ENCODE measurements around the gene ACOT11. TPM values are rescaled to one million over a fixed set of nuclear protein-coding genes. Genes with fewer than 3 reads are reported as not detected.

Gene ACOT11
- total RNA-seq, 1 experiment from 2014 or later, result 25.7 TPM

DNA sequence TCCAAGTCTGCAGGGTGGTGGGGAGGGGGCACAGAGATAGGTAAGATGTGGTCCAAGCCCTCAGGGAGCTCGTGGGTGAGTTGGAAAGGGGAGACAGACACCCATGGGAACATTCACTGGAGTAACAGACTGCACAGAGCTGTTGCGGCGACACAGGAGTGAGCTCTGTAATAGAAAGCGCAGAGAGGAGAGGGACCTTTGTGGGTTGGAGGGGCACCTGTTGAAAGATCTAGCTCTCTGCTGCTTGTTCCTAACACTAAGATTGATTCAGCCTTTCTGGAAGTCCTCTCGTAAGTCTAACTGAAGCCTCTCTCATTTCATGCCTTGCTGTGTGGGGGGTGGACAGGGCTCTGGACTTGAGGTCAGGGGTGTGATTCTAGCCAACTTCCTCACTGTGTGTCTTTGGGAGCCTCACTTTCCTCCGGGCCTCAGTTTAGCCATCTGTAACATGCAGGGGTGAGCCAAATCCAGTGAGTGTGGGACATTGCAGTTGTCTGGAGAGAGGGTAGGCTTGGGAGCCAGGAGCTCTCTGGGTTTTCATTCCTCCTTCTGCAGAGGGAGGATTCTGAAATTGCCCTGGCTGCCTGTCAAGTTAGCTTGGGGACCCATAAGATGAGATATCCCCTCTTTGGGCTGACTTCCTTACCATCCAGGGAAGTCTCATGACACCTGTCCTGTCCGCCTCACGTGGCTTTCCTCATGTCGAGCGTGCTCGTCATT, 2.0 kb upstream of the ACOT11 start:
- BruUV-seq (replicated peaks), result no TSS peak
- ChIA-PET CTCF (interaction anchor here (0.6 kb wide), 1 partner anchor 694 kb away, joined by 6 read pairs; no protein-coding TSS in a partner anchor), POLR2A (ENCODE audit: unreplicated experiment) (no interaction called here)
- Histone ChIP-seq H3K27ac (no peak overlapping the region), H3K4me3 (no peak overlapping the region), H3K4me1 (replicated peaks; ENCODE audit: insufficient read depth) (peaks cover 6% of the 10 kb centered on the region; the same call in 1 of the 2 replicates), H3K9me3 (ENCODE audit: insufficient read depth, low read depth) (no peaks in the 10 kb centered on the region), H4K20me1 (ENCODE audit: insufficient read depth) (no peaks in the 10 kb centered on the region), H3K4me2 (no peak overlapping the region), H2AFZ (no peak overlapping the region), H3K79me2 (ENCODE audit: low read depth) (no peaks in the 10 kb centered on the region), H3K9me2 (ENCODE audit: insufficient read depth) (no peaks in the 10 kb centered on the region), H3K27me3 (ENCODE audit: insufficient read depth, low read depth) (no peaks in the 10 kb centered on the region), H3F3A (ENCODE audit: insufficient read depth, low read depth) (peaks cover 22% of the 10 kb centered on the region), H3K36me3 (ENCODE audit: low read depth) (no peaks in the 10 kb centered on the region)
- intact Hi-C loops (cut with micrococcal nuclease; ENCODE audit: unreplicated experiment), result no loop called here
- TF ChIP-seq EZH2 (IDR thresholded peaks at IDR 0.05; ENCODE audit: low read depth), result no peak
- TF ChIP-seq CTCF (conservative IDR thresholded peaks at IDR 0.05), result no peak
- DNase-seq, result no peak

DNA sequence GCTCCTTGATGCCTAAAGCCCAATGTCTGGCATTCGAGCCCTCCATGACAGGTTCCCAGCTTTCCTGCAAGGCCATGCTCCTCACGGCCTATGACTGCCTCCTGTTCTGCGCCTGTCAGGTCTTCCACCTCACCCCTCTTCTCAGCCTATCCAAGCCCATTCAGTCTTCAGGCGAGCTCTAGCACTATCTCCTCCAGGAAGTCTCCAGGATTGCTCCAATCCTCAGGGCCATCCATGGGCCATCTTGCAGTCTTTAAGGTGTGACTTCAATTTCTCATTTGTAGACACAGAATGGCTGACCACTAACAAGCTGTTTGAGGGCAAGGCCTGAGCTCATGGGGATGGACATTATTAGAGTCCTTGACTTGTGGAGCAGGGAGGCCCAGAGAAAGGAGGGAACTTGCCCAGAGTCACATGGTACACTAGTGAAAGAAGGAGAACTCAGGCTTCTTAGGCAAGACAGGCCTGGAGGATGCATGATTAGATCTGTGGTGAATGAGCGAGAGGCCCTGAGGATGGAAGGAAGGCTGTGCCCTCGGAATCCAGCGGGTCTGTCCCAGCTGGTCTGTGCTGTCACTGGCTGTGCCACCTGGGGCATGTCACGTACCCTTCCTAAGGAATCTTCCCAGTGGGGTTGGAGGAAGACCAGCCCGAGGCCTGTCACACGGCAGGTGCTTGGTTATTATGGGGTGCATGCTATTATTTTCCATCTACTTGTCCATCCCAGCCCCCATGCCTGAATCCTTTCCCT, 1.2 kb upstream of the ACOT11 start:
- Histone ChIP-seq H3K9me3 (ENCODE audit: insufficient read depth, low read depth) (no peaks in the 10 kb centered on the region), H3K4me2 (no peak overlapping the region), H3F3A (ENCODE audit: insufficient read depth, low read depth) (peaks cover 19% of the 10 kb centered on the region), H3K79me2 (ENCODE audit: low read depth) (no peaks in the 10 kb centered on the region), H3K36me3 (ENCODE audit: low read depth) (no peaks in the 10 kb centered on the region), H2AFZ (no peak overlapping the region), H4K20me1 (ENCODE audit: insufficient read depth) (no peaks in the 10 kb centered on the region), H3K4me1 (replicated peaks; ENCODE audit: insufficient read depth) (peaks cover under 1% of the 10 kb centered on the region; the same call in 1 of the 2 replicates), H3K27me3 (ENCODE audit: insufficient read depth, low read depth) (no peaks in the 10 kb centered on the region), H3K27ac (no peak overlapping the region), H3K9me2 (ENCODE audit: insufficient read depth) (no peaks in the 10 kb centered on the region), H3K4me3 (no peak overlapping the region)
- TF ChIP-seq CTCF (conservative IDR thresholded peaks at IDR 0.05), result no peak
- no peak for TF ChIP-seq EZH2 (IDR thresholded peaks at IDR 0.05; ENCODE audit: low read depth)
- CTCF ChIA-PET, result interaction anchor here (0.5 kb wide), 1 partner anchor 18 kb away, joined by 3 read pairs; no protein-coding TSS in a partner anchor
- BruUV-seq (replicated peaks), result no TSS peak
- POLR2A ChIA-PET (ENCODE audit: unreplicated experiment), result no interaction called here
- DNase-seq, result no peak
- intact Hi-C loops (cut with micrococcal nuclease; ENCODE audit: unreplicated experiment), result no loop called here

GRCh38 chr1:54548389-54549044, 489 bp downstream of the ACOT11 start:
- ChIA-PET CTCF (no interaction called here), POLR2A (ENCODE audit: unreplicated experiment) (no interaction called here)
- peaks cover 8% of the 10 kb centered on the region; the same call in 1 of the 2 replicates for H3F3A ChIP-seq (ENCODE audit: insufficient read depth, low read depth)
- no peaks in the 10 kb centered on the region for H3K79me2 ChIP-seq (ENCODE audit: low read depth)
- no peaks in the 10 kb centered on the region for H3K27me3 ChIP-seq (ENCODE audit: insufficient read depth, low read depth)
- DNase-seq, result no peak
- TF ChIP-seq CTCF (conservative IDR thresholded peaks at IDR 0.05) (no peak), EZH2 (IDR thresholded peaks at IDR 0.05; ENCODE audit: low read depth) (no peak)
- intact Hi-C loops (cut with micrococcal nuclease; ENCODE audit: unreplicated experiment), result no loop called here
- H3K4me2 ChIP-seq, result no peak overlapping the region
- H3K27ac ChIP-seq, result no peak overlapping the region
- H4K20me1 ChIP-seq (ENCODE audit: insufficient read depth), result no peaks in the 10 kb centered on the region
- no peak overlapping the region for H2AFZ ChIP-seq
- no peaks in the 10 kb centered on the region for H3K9me3 ChIP-seq (ENCODE audit: insufficient read depth, low read depth)
- H3K36me3 ChIP-seq (ENCODE audit: low read depth), result no peaks in the 10 kb centered on the region
- no peaks in the 10 kb centered on the region for H3K4me1 ChIP-seq (replicated peaks; ENCODE audit: insufficient read depth)
- no peak overlapping the region for H3K4me3 ChIP-seq
- no peaks in the 10 kb centered on the region for H3K9me2 ChIP-seq (ENCODE audit: insufficient read depth)
- BruUV-seq (replicated peaks), result no TSS peak

All from PC-9 (cell line).